ENCODE data around the gene USP31. TPM values are rescaled to one million over a fixed set of nuclear protein-coding genes. Genes with fewer than 3 reads are reported as not detected.

The USP31 gene
- polyA plus RNA-seq, 2 of the 4 experiments (the other 2 are of a cell fraction): 8.3 to 18.0 TPM

GRCh38 chr16:23175651-23176050 lies 26.4 kb upstream of the USP31 start (continued):
- TF ChIP-seq POLR2AphosphoS2 (conservative IDR thresholded peaks at IDR 0.05; ENCODE audit: low read length): no peak
- no peak for TF ChIP-seq JUNB (IDR thresholded peaks at IDR 0.05)
- TF ChIP-seq EHMT2 (IDR thresholded peaks at IDR 0.05; ENCODE audit: low read depth): no peak

GRCh38 chr16:23174622-23175021 lies 25.4 kb upstream of the USP31 start:
- FAIRE-seq (no peak), ATAC-seq (no peak), DNase-seq (ENCODE audit: low read depth in 1 of 2, low spot score in 1 of 2) (no peak)
- Histone ChIP-seq H3K4me3 (no peak overlapping the region), H3K27ac (no peak overlapping the region), H3K9me3 (no peaks in the 10 kb centered on the region), H3K4me1 (peaks cover 4% of the 10 kb centered on the region; the same call in 1 of the 3 replicates), H3K4me2 (no peak overlapping the region)
- ChIA-PET POLR2A (no interaction called here), CTCF (interaction anchor here (3.6 to 4.4 kb wide), 2 partner anchors 8 to 260 kb away, joined by 18 to 31 read pairs; partner anchors contain the start of gene SCNN1G)
- 40% methylated on average over 2 of the region's 2 CpGs for WGBS (ENCODE audit: missing lambda C conversion rate)
- peak; percentile 88 for TF ChIP-seq EHMT2 (IDR thresholded peaks at IDR 0.05; ENCODE audit: low read depth)
- no peak for TF ChIP-seq E2F6 (IDR thresholded peaks at IDR 0.05; ENCODE audit: borderline replicate concordance, low read depth)
- TF ChIP-seq REST (IDR thresholded peaks at IDR 0.05): peak; percentile 95

- TF ChIP-seq NPAS2 (CRISPR knock-in tag; IDR thresholded peaks at IDR 0.05; ENCODE audit: borderline replicate concordance): no peak
- TF ChIP-seq MAZ (IDR thresholded peaks at IDR 0.05; ENCODE audit: borderline replicate concordance, low read depth, low read length): no peak
- TF ChIP-seq MAX (IDR thresholded peaks at IDR 0.05): no peak
- no peak for TF ChIP-seq E2F6 (IDR thresholded peaks at IDR 0.05; ENCODE audit: borderline replicate concordance, low read depth)
- TF ChIP-seq SREBF2 (IDR thresholded peaks at IDR 0.05): no peak
- TF ChIP-seq HOXB5 (CRISPR knock-in tag; IDR thresholded peaks at IDR 0.05): no peak
- TF ChIP-seq REST (IDR thresholded peaks at IDR 0.05): no peak
- TF ChIP-seq NR3C1 (IDR thresholded peaks at IDR 0.05): no peak
- no peak for TF ChIP-seq HDAC2 (IDR thresholded peaks at IDR 0.05)
- TF ChIP-seq HMGXB4 (CRISPR knock-in tag; IDR thresholded peaks at IDR 0.05; ENCODE audit: borderline replicate concordance): no peak
- no peak for TF ChIP-seq SMC3 (IDR thresholded peaks at IDR 0.05)
- no peak for TF ChIP-seq ELK1 (IDR thresholded peaks at IDR 0.05; ENCODE audit: low read depth, low read length)
- no peak for TF ChIP-seq ZC3H11A (IDR thresholded peaks at IDR 0.05)
- no peak overlapping the region for H3K4me3 ChIP-seq
- no peak for DNase-seq (ENCODE audit: low read depth in 1 of 2, low spot score in 1 of 2)
- no peak overlapping the region for H3K27ac ChIP-seq
- H3K4me1 ChIP-seq: peaks cover 4% of the 10 kb centered on the region; the same call in 1 of the 3 replicates
- H3K4me2 ChIP-seq: no peak overlapping the region
- FAIRE-seq: no peak
- no peak for ATAC-seq
- ChIA-PET POLR2A (no interaction called here), CTCF (interaction anchor here (3.6 to 4.4 kb wide), 2 partner anchors 10 to 261 kb away, joined by 18 to 31 read pairs; partner anchors contain the start of gene SCNN1G)
- no peaks in the 10 kb centered on the region for H3K9me3 ChIP-seq
- WGBS (ENCODE audit: missing lambda C conversion rate): 40% methylated on average over 3 of the region's 3 CpGs
Observed at GRCh38 chr16:23172994-23173393, 23.7 kb upstream of the USP31 start.

Data from A549 (cell line).